HG02973 (cell line): ENCODE data around the gene TSTD1.
"Not testable (repeated sequence)": the region's sequence is repeated elsewhere in the genome, so short reads cannot be mapped to it uniquely, and the experiment has no call there.

Experiments used
- ATAC-seq: cut with Tn5 transposase; IDR thresholded peaks from one replicate; pipeline ENCODE4 v1.9.1; 2021; ENCODE audit warnings: moderate library complexity; ENCODE audit not compliant: unreplicated experiment

Gene TSTD1

DNA sequence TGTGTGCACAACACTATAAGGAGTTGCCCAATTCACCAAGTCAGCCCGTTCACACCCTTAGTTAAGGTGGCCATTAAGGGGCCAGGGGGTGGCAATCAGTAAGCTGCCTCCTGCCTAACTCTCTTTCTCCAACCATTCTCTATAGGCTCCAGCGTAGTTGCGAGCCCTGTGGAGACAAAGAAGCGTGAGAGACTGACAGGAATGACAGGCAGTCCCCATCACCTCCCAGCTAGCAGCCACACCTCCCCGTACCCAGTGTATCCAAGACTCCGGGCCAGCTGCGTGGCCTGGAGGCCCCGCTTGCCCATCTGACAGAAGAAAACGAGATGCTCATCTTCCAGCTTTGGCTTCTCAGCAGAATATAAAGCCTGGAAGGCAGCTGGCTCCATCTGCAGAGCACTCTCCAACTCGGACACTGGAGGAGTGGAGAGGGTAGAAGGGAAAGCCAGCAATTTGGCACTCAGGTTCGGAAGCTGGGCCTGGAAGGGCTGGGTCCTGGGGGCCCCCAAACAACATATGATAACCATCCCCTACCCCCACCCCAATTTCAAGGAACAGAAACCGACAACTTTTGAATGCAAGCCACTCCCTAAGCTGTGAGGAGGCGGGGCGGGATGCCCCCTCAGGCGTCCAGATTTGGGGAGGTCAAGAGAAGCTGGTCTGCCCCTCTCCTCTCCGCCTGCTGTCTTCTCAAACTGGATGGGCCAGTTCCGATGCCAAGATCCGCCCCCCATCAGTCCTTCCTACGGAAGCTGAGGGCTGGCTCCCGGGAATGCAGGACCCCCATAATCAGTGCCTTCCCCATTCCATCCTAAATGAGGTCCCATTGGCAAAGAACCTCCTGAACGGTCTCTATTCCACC is 872 bp downstream of the TSTD1 start:
- ATAC-seq: no peak

DNA sequence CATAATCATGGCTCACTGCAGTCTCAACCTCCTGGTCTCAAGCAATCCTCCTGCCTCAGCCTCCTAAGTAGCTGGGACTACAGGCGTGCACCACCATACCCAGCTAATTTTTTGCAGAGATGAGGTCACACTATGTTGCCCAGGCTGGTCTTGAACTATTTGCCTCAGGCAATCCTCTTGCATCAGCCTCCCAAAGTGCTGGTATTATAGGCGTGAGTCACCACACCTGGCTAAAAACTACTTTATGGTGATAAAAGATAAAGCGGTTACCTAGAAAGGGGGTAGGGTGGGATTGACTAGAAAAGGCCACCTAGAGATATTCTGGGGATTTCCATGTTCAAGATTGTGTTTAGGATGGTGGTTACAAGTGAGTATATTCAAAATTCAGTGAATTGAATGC is 5.0 kb downstream of the TSTD1 start:
- no peak for ATAC-seq

DNA sequence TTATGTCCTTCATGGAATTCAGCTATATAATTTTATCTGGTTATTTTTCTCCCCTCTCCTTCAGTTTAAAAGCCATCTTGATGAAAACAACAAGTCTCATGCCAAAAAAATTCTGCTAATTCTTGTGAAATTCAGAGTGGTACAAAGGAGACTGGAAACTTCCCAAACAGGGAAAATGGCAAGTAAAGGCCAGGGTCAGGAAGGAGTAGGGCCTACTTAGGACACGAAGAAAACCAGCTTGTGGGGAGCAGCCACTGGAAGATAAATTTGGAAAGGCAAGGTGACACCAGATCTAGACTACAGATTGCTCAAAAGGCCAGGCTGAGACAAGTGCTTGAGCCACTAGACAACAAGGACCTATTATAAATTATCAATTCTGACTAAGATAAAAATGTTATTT is 6.4 kb downstream of the TSTD1 start:
- no peak for ATAC-seq

DNA sequence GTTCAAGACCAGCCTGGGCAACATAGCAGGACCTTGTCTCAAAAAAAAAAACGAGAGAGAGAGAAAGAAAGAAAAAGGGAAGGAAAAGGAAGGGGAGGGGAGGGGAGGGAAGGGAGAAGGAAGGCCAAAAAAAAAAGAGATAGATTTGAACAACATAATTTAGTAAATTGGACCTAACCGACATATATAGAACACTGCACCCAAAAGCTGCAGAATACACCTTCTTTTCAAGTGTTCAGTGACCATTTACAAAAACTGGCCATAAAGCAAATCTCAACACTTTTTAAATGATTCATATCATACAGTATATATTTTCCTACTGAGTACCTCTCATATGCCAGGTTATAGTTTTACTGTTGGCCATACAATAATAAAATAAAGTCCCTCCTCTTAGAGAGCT is 6.9 kb downstream of the TSTD1 start:
- ATAC-seq: no peak

DNA sequence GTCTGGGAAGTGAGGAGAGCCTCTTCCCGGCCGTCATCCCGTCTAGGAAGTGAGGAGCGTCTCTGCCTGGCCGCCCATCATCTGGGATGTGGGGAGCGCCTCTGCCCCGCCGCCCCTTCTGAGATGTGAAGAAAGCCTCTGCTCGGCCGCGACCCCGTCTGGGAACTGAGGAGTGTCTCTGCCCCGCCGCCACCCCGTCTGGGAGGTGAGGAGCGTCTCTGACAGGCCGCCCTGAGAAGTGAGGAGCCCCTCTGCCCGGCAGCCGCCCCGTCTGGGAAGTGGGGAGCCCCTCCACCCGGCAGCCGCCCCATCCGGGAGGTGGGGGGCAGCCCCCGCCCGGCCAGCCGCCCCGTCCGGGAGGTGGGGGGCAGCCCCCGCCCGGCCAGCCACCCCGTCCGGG is 9.3 kb downstream of the TSTD1 start:
- not testable (repeated sequence) for ATAC-seq

DNA sequence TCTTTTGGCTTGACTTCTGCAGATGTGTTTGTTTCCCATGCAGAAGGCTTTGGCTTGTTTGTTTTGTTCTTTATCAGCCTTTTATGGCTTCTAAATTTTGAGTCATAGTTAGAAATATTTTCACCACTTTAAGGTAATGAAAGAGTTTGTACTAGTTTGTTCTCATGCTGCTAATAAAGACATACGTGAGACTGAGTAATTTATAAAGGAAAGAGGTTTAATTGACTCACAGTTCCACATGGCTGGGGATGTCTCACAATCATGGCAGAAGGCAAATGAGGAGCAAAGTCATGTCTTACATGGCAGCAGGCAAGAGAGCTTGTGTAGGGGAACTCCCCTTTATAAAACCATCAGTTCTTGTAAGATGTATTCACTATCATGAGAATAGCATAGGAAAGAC is 11.8 kb downstream of the TSTD1 start:
- not testable (repeated sequence) for ATAC-seq

DNA sequence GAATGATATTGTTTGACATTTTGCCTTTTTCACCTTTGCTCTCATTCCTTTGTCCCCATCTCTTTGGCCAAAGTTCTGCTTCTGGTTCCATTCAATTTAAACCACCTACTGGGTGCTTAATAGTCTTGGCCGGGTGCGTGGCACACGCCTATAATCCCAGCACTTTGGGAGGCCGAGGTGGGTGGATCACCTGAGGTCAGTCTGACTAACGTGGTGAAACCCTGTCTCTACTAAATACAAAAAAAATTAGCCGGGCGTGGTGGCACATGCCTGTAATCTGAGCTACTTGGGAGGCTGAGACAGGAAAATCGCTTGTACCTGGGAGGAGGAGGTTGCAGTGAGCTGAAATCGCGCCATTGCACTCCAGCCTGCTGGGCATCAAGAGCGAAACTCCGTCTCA is 16.3 kb downstream of the TSTD1 start:
- ATAC-seq: not testable (repeated sequence)

DNA sequence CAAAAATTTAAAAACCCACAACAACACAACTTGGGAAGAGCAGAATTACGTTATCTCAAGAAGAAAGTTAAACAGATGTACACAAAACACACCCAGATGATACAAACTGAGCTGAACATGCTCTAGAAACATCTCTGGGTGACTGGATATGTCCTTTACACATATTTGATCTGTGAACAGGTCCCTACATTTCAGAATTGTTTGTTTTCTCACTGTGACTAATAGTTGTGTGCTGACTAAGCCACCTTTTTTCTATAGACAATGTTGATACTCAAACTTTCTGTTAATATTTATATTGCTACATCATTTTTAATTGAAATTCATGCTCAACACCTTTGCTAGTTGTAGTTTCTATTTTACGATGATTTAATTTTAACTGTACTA is 16.8 kb downstream of the TSTD1 start:
- no peak for ATAC-seq

DNA sequence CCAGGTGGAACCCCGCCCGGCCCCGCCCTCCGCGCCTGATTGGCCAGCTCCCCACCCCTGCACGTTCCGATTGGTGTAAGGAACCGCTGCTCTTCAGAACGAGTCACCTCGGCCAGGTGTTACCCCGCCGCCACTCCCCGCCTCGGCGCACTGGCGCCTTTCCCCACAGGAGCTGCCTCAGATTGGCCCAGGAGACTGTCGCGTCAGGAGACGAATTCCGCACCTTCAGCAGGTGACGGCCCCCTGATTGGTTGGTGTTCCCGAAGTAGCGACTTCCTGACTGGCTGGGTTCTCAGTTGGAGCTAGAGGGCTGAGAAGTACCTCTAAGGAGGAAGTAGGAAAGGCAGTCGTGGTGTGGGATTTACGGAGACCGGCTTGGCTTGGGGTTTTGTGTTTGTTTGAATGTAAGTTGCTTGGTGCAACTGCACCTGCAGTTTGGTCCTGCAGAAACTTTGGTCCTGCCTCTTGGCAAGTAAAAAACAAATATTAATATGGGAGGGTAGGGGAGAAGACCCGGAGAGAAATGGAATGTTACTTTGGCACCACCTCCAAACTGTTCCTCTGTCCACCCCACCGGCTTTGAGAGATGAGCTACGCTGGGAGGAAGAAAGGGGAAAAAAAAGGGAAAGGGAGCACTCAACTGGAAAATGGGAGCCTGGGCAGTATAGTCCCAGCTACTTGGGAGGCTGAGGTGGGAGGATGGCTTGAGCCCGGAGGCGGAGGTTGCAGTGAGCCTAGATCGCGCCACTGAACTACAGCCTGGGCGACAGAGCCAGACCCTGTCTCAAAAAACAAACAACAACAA is 17.4 kb downstream of the TSTD1 start:
- peak; percentile 75 for ATAC-seq

DNA sequence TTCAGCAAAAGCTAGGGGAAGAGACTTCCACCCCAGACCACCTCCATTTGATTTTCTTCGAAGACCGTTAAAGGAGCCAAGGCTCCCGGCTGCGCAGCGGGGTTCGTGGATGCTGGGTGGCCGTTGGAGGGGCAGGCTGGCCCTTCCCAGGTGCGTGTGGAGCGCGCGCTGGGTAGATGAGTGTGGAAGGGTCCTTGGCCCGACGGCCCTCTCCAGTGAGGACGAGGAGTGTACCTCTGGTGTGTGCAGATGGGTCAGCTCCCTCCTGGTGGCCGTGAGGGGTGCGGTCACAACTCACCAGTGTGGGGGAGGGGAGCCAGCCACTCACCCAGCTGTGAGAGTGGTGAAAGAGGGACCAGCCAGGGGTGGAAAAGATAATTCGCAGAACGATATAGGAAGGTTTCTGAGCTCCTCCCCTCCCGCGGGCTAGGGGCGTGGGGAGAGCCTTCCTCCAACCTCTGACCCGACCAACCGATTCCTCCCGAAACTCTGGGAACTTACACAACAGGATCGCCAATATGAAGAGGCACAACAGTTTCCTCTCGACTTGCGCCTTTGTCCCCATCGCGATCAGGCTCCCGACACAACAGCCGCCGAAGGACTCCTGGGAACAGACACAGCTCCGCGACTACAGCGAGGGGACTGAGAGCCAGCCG is 18.1 kb downstream of the TSTD1 start, which contains the start of gene F11R:
Gene F11R, minus strand, starts transcription at position 644 of the 656 bp plus-strand sequence. Its CDS starts 79 bp downstream, at position 565.
- peak; percentile 40 for ATAC-seq

DNA sequence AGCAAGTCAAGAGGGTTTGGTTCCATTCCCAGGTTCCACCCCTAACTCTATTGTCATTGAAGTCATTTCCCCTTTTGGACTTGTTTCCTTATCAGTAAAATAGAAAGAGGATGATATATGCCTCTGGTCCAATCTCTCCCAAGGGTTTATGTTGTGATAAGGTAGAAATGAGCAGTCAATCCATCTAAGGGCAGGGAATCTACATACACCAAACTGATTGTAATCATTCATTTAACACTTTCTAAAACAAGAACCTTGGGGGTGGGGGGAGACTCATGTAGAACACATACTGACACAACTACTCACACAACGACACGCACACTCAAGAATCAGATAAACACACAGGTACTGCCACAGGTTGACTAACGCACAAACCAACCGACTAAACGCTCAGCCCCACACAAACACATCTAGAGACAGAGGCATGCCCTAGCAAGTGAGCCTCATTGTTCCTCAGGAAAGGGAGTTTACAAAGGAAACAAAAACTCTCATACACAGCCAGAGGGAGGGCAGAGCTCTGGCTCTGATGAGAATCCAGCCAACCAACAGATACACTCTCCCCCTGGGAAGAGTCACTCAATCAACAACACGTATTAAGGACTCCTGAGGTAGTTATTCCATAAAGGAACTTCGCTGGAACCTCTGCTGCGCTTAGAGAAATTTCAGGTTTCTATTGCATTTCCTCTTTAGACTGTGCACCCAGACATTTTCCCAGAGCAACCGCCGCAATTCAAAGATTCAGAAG is 18.8 kb downstream of the TSTD1 start:
- no peak for ATAC-seq

DNA sequence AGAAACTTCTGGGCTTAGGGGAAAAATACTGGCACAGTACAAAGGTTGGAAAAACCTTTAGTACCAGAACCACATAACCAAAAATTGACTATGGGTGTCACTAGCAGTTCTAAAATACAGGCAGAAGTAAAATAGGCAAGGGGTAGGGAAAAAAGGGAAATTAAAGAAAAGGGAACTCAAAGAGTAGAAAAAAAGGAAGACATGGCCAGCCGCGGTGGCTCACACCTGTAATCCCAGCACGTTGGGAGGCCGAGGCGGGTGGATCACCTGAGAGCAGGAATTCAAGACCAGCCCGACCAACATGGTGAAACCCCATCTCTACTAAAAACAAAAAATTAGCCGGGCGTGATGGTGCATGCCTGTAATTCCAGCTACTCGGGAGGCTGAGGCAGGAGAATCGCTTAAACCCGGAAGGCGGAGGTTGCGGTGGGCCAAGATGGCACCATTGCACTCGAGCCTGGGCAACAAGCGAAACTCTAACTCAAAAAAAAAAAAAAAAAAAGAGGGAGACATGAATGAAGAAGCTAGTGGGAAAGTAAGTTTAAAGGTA is 19.6 kb downstream of the TSTD1 start:
- ATAC-seq: not testable (repeated sequence)

DNA sequence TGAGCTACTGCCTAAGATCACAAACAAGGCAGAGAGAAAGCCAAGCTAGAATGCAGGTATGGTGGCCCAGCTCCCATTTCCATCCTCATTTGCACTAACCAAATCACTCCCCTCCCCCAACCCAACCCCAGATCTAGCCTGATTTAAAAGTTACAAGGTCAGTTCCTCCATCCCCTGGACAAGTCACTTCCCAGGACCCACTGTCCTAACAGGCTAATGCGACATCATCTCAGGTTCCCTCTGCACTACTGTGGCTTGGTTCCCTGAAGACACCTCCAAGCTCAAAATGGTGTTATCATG is 20.2 kb downstream of the TSTD1 start:
- ATAC-seq: no peak

DNA sequence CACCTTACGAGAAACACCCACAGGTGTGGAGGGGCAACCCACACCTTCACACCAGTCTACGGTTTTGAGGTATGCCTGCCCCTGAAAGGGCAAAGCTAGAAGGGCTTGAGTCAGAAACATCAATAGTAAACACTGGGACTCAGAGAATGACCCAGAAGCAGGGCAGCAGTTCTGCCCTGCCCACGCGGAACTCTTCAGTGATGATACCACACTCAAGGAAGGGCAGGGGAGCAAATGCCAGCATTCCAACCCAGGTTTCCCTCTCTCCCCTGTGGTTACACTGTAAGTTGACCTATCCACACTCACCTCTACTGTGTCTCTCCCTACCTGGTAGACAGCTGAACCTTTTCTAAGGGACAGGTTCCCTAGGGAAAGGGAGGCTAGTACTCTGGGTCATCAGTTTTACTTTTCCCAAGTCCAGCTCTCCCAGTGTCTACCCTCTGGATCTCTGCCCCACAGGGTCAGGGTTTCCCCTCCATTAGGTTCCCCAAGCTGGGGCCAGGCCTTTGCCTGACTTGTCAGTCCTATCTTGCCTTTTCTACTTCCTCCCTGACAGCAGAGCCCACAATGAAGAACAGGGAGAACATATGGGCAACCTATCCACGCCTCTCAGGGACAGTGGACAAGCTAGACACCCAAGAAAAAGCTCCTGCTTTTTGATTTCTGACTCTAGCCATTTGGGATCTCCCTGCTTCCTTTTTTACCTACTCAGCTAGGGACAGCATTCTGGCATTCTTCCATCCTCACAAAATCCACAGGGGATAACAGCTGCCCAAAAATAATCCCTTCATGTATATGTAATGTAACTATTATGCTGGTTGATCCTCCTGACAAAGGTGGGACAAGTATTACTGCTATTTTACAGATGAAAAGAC is 20.8 kb downstream of the TSTD1 start:
- no peak for ATAC-seq

DNA sequence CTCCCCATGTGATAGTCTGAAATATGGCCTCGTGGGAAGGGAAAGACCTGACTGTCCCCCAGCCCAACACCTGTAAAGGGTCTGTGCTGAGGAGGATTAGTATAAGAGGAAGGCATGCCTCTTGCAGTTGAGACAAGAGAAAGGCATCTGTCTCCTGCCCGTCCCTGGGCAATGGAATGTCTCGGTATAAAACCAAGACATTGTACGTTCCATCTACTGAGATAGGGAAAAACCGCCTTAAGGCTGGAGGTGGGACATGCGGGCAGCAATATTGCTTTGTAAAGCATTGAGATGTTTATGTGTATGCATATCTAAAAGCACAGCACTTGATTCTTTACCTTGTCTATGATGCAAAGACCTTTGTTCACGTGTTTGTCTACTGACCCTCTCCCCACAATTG is 21.6 kb downstream of the TSTD1 start:
- not testable (repeated sequence) for ATAC-seq

DNA sequence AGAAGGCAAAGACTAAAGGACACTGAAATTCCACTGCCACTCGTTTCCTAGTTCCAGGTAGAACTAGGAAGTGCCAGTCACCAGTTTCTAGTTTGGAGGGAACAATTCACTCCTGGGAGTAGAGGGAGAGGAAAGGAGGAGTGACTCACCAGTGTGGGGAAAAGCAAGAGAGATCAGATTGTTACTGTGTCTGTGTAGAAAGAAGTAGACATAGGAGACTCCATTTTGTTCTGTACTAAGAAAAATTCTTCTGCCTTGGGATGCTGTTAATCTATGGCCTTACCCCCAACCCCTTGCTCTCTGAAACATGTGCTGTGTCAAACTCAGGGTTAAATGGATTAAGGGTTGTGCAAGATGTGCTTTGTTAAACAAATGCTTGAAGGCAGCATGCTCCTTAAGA is 22.1 kb downstream of the TSTD1 start:
- not testable (repeated sequence) for ATAC-seq

DNA sequence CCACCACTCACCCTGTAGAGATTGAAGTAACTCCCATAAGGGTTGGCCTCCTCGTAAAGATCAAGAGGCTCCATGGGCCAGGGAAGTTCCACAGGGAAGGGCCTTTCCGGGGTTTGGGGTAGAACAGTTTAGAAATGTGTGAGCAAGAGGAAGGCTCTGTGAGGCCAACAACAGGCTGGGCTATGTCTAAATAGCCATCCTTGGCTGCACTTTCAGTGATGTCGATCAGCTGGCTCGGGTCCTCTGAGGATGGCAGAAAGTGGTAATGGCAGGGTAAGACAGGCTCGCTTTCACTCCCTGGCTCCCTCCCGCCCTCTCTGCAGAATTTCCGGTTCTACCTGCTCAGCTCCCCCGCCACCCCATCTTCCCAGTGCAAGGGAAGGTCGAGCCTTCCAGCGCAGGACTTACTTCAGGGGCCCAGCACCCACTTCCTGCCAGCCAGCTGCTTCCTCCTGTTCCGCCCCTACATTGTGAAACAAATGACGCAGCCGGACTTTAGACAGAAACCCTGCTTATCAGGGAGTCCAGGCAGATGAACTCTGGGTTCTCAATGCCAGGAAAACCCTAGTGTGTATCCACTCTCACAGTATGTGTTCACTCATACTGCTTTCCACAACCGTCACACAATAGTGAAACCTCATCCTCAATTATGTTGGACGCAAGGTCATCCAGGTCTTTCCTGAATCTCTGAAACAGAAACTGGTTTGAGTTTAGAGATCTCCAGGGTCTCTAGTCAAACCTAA is 25.1 kb downstream of the TSTD1 start:
- peak; percentile 84 for ATAC-seq

DNA sequence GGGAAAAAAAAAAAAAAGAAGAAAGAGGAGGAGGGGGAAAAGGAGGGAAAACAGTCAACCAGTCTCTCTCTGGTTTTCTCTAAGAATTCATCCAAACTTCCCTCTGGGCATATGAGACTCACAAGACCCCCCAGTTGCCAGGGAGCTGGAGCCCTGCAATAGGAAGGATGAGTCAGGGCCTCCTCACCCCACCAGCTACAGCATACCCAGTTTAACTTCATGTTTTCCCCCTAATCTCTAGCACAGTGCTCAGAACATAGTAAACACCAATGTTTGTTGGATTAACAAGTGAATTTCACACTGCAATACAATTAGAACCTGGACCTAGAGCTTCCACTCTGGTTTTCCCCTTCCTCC is 25.7 kb downstream of the TSTD1 start:
- ATAC-seq: no peak

DNA sequence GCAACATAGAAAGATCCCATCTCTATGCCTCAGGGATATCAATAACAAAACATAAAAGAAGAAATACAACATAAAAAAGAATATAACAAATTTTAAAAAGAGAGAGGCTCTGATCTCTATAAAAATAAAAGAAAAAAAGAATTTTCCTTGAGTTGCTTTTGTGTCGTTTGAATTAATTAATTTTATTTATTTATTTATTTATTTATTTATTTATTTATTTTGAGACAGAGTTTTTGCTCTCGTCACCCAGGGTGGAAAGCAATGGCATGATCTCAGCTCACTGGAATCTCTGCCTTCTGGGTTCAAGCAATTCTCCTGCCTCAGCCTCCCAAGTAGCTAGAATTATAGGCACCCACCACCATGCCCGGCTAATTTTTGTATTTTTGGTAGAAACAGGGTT is 26.3 kb downstream of the TSTD1 start:
- ATAC-seq: no peak
